Measurements from ENCODE around the gene HAUS6.

GRCh38 chr9:19023078-19023477 is 79.6 kb downstream of the HAUS6 start:
- TF ChIP-seq, protein P1, sequence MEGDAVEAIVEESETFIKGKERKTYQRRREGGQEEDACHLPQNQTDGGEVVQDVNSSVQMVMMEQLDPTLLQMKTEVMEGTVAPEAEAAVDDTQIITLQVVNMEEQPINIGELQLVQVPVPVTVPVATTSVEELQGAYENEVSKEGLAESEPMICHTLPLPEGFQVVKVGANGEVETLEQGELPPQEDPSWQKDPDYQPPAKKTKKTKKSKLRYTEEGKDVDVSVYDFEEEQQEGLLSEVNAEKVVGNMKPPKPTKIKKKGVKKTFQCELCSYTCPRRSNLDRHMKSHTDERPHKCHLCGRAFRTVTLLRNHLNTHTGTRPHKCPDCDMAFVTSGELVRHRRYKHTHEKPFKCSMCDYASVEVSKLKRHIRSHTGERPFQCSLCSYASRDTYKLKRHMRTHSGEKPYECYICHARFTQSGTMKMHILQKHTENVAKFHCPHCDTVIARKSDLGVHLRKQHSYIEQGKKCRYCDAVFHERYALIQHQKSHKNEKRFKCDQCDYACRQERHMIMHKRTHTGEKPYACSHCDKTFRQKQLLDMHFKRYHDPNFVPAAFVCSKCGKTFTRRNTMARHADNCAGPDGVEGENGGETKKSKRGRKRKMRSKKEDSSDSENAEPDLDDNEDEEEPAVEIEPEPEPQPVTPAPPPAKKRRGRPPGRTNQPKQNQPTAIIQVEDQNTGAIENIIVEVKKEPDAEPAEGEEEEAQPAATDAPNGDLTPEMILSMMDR (IDR thresholded peaks at IDR 0.05): no peak
- no peak for TF ChIP-seq POLR2A (IDR thresholded peaks at IDR 0.05)
